Heart left ventricle (tissue), 16 donors: ENCODE data around the gene PAPOLA. TPM values are rescaled to one million over a fixed set of nuclear protein-coding genes. Genes with fewer than 3 reads are reported as not detected.

Source experiments
- ATAC-seq, 4 donors: fragments of 200-7000 bp; cut with Tn5 transposase; one replicate each; pipeline ENCODE4 v1.9.1; 2020 to 2022; ENCODE audit warnings: moderate library complexity in 4 of 4, mild to moderate bottlenecking in 3 of 4, moderate number of reproducible peaks in 1 of 4
- DNase-seq, 5 donors: peaks; one replicate each; pipeline ENCODE4 v3.0.0-alpha.2; 2020
- H3K27ac ChIP-seq, 12 donors: fragments of 200-600 bp; sonication (generic) in 4 of 12; one replicate each; pipeline versions ENCODE4 v1.5.0 to v1.8.0; 2016 to 2022; ENCODE audit warnings: mild to moderate bottlenecking in 2 of 12
- H3K27me3 ChIP-seq, 9 donors: fragments of 200-600 bp; sonication (generic) in 2 of 9; one replicate each; pipeline versions ENCODE4 v1.5.1 to v1.8.0; 2016 to 2022; ENCODE audit warnings: mild to moderate bottlenecking in 3 of 9
- H3K36me3 ChIP-seq, 9 donors: fragments of 200-600 bp; sonication (generic) in 2 of 9; one replicate each; pipeline versions ENCODE4 v1.5.0 to v1.8.0; 2018 to 2022; ENCODE audit warnings: mild to moderate bottlenecking in 2 of 9
- H3K4me1 ChIP-seq, 12 donors: fragments of 200-600 bp; sonication (generic) in 4 of 12; one replicate each; pipeline versions ENCODE4 v1.5.0 to v1.8.0; 2016 to 2022; ENCODE audit warnings: mild to moderate bottlenecking in 3 of 12
- H3K4me3 ChIP-seq, 12 donors: fragments of 200-600 bp; sonication (generic) in 4 of 12; one replicate each; pipeline versions ENCODE4 v1.5.0 to v1.8.0; 2017 to 2022; ENCODE audit warnings: mild to moderate bottlenecking in 9 of 12, moderate library complexity in 4 of 12
- H3K9me3 ChIP-seq, 12 donors: fragments of 200-600 bp; sonication (generic) in 4 of 12; one replicate each; pipeline versions ENCODE4 v1.5.0 to v1.8.0; 2016 to 2022; ENCODE audit warnings: mild to moderate bottlenecking in 1 of 12
- CTCF ChIP-seq, 12 donors: fragments of 200-600 bp; sonication (generic) in 4 of 12; IDR thresholded peaks; one replicate each; pipeline versions ENCODE4 v1.5.0 to v1.8.0; 2018 to 2022; ENCODE audit warnings: antibody characterized with exemption in 12 of 12, mild to moderate bottlenecking in 5 of 12
- POLR2A ChIP-seq, 2 donors: fragments of 450-650 bp; IDR thresholded peaks; one replicate each; pipeline ENCODE4 v1.6.1; 2017; ENCODE audit warnings: antibody characterized with exemption in 2 of 2, mild to moderate bottlenecking in 2 of 2, moderate library complexity in 2 of 2
- WGBS, 4 donors: extraction: QIAGEN DNeasy Blood & Tissue Kit in 2 of 4; methylation state at CpG; one replicate each; pipeline versions ENCODE4 v1.1.5 to v1.1.7; 2013 to 2018; 5-methylcytosine and 5-hydroxymethylcytosine counted together
- intact Hi-C, 10 donors: fragments of 100-400 bp; cut with DNase I; formaldehyde crosslinking; loops; one replicate each; pipeline versions ENCODE4 v1.11.1 to v1.14.2; 2022
- long read RNA-seq, 3 donors: library from polyadenylated mRNA; unstranded; transcript quantifications; one replicate each; pipeline ENCODE4 v2.0.0, GENCODE V29; 2020 to 2021
- polyA plus RNA-seq, 2 donors: library from polyadenylated mRNA; stranded (reverse); fragments of 200-250 nt; gene quantifications; one replicate each; pipeline ENCODE4 v1.2.3, GENCODE V29; 2013
- total RNA-seq, 9 donors: library from RNA; depleted of rRNA in 2 of 9; stranded (reverse); fragments of >200 nt in 2 of 9; fragmentation: NEBNext Ultra II Directional in 3 of 9; extraction: Animal tissue kit (Norgen Biotek cat#: 25700) in 3 of 9; gene quantifications; one replicate each; pipeline versions ENCODE4 v1.1.0 to v1.2.4, GENCODE V29; 2016 to 2023
- donor health status: ischemic (EF 13 %, LVEDD 7.1; RV severe dilation, severe dysfunction).
- donor health status: healthy with polysubstance abuse.
- donor health status: DM: no; HTN: yes; CAD: no.
- donor health status: DM: no; HTN: no; CAD: no.
- donor health status: ischemic (EF 25% LVEDD 6.9; RV normal size, moderate dysfunction).
- donor health status: ischemic (EF 25% LVEDD 5.7; RV mildly dilated, moderate dysfunction).
- donor health status: healthy.
- donor health status: DM: yes; HTN: yes; CAD: no.
- donor health status: ischemic (EF 35%, LVEDD 5.7; RV mildly dilated, moderate dysfunction).
- donor health status: nonischemic (EF 11% LVEDD 7.7; RV severe dilation, severe dysfunction).
- donor health status: DM: yes; HTN: yes; CAD: no.
- donor health status: PGD.
- donor health status: ischemic (EF 29% LVEDD 5.4; RV normal size, mild dysfunction).
- donor health status: nonischemic (EF 23%, LVEDD 6.1; RV moderate dilation, normal function).

The PAPOLA gene
- total RNA-seq (100 to 1,000 TPM in 7 of 9 donors, 10 to 100 TPM in 2; 88.4 to 147 (median 120) TPM), polyA plus RNA-seq (100 to 1,000 TPM in 1 of 2 donors, 10 to 100 TPM in 1; 72.0 to 112 TPM)
- long read RNA-seq, donor 1, full-length matches to known transcripts, result 112 of 149 reads
- long read RNA-seq, donor 1, partial matches to known transcripts, result 19 of 149 reads
- long read RNA-seq, donor 1, other reads (novel, unspliced or antisense), result 18 of 149 reads
- long read RNA-seq, donor 2, full-length matches to known transcripts, result 142 of 248 reads
- long read RNA-seq, donor 2, partial matches to known transcripts, result 79 of 248 reads
- long read RNA-seq, donor 2, other reads (novel, unspliced or antisense), result 27 of 248 reads
- long read RNA-seq, donor 3, full-length matches to known transcripts, result 111 of 156 reads
- long read RNA-seq, donor 3, partial matches to known transcripts, result 23 of 156 reads
- long read RNA-seq, donor 3, other reads (novel, unspliced or antisense), result 22 of 156 reads

GRCh38 chr14:96501740-96502620 lies at the start of gene PAPOLA:
Gene PAPOLA (plus strand): TSS chr14:96502382. CDS start chr14:96502593, 211 bp downstream.
- Histone ChIP-seq H3K27ac (peak within 1 kb of the TSS; percentile 94 to 100 (median 98)), H3K4me1 (peaks cover 12 to 47% (median 33%) of the 10 kb centered on the region in 12 donors), H3K9me3 (peaks cover 0 to 8% (median 0%) of the 10 kb centered on the region in 12 donors), H3K4me3 (peak within 1 kb of the TSS; percentile 75 to 98 (median 94)), H3K36me3 (no peaks in the 10 kb centered on the region), H3K27me3 (peaks cover 0 to 3% (median 0%) of the 10 kb centered on the region in 9 donors)
- DNase-seq (peak; percentile 93 to 97 (median 96)), ATAC-seq (peak; percentile 97 to 98 (median 98))
- TF ChIP-seq POLR2A (IDR thresholded peaks at IDR 0.05) (peak in 1 of 2 donors; percentile 72), CTCF (IDR thresholded peaks at IDR 0.05) (peak in 7 of 12 donors; percentile 9 to 35 (median 19))
- 0% methylated on average over 10 to 87 of the region's 87 CpGs for WGBS, 4 donors
- intact Hi-C loops, result loop anchor here in 1 of 10 donors (10.0 kb wide), 1 partner anchor 137 kb away; the partner anchor contains the start of genes ATG2B and GSKIP

- Histone ChIP-seq H3K9me3 (no peaks in the 10 kb centered on the region), H3K36me3 (no peaks in the 10 kb centered on the region), H3K4me3 (no peak overlapping the region), H3K27ac (no peak overlapping the region), H3K27me3 (no peaks in the 10 kb centered on the region), H3K4me1 (no peaks in the 10 kb centered on the region)
- 93 to 95% (median 94%) methylated on average over 6 of the region's 6 CpGs for WGBS, 4 donors
- no peak for ATAC-seq
- no peak for TF ChIP-seq POLR2A (IDR thresholded peaks at IDR 0.05)
- TF ChIP-seq CTCF (IDR thresholded peaks at IDR 0.05), result no peak
- no peak for DNase-seq
- intact Hi-C loops, result no loop called here
Measured at GRCh38 chr14:96452684-96453083, 49.5 kb upstream of the PAPOLA start.

GRCh38 chr14:96455588-96455987 lies 46.6 kb upstream of the PAPOLA start:
- ATAC-seq (no peak), DNase-seq (no peak)
- Histone ChIP-seq H3K27ac (no peak overlapping the region), H3K4me3 (no peak overlapping the region), H3K36me3 (no peaks in the 10 kb centered on the region), H3K27me3 (no peaks in the 10 kb centered on the region), H3K4me1 (no peaks in the 10 kb centered on the region), H3K9me3 (no peaks in the 10 kb centered on the region)
- WGBS, 4 donors, result 72 to 86% (median 85%) methylated on average over 5 of the region's 5 CpGs
- intact Hi-C loops, result no loop called here
- no peak for TF ChIP-seq CTCF (IDR thresholded peaks at IDR 0.05)

GRCh38 chr14:96459851-96460250 lies 42.3 kb upstream of the PAPOLA start:
- no peaks in the 10 kb centered on the region for H3K36me3 ChIP-seq
- TF ChIP-seq CTCF (IDR thresholded peaks at IDR 0.05) (no peak), POLR2A (IDR thresholded peaks at IDR 0.05) (no peak)
- H3K27me3 ChIP-seq, result no peaks in the 10 kb centered on the region
- DNase-seq (no peak), ATAC-seq (no peak)
- WGBS, 4 donors, result 89 to 93% (median 91%) methylated on average over 3 of the region's 3 CpGs
- intact Hi-C loops, result no loop called here
- H3K27ac ChIP-seq, result no peak overlapping the region
- H3K9me3 ChIP-seq, result no peaks in the 10 kb centered on the region
- H3K4me3 ChIP-seq, result no peak overlapping the region
- H3K4me1 ChIP-seq, result no peaks in the 10 kb centered on the region
